Caco-2 (cell line): ENCODE measurements around the gene ZNF606. TPM values are rescaled to one million over a fixed set of nuclear protein-coding genes. Genes with fewer than 3 reads are reported as not detected.

ENCODE experiments used
- BruUV-seq: library from RNA; stranded (reverse); fragments of 400-500 nt; replicated peaks from 2 replicates; lab custom pipeline; 2021; lab: Mats Ljungman, UMichigan
- CTCF ChIA-PET: fragments of 300-600 bp; sonication (Branson Sonifier 250); formaldehyde crosslinking; loops from one replicate; lab custom pipeline; 2022; ENCODE audit warnings: antibody characterized with exemption; lab: Charles Lee
- POLR2A ChIA-PET: fragments of 300-600 bp; sonication (Branson Sonifier 250); formaldehyde crosslinking; loops from one replicate; lab custom pipeline; 2022; ENCODE audit warnings: antibody characterized with exemption; lab: Charles Lee
- DNase-seq, 2 experiments: peaks; one replicate each; pipeline versions ENCODE4 v3.0.0 to v3.0.0-alpha.2; 2020 to 2022
- H3K27me3 ChIP-seq: replicated peaks from 2 replicates; pipeline ENCODE4 v1.6.0; 2011; ENCODE audit warnings: low read length; ENCODE audit not compliant: control insufficient read depth, insufficient read depth
- H3K36me3 ChIP-seq: 2 replicates; pipeline ENCODE4 v1.5.1; 2011; ENCODE audit warnings: low read length; ENCODE audit not compliant: control insufficient read depth, insufficient read depth
- H3K4me1 ChIP-seq: fragments of 250-450 bp; sonication (Bioruptor Pico); 2 replicates; pipeline ENCODE4 v1.5.1; 2020; ENCODE audit warnings: mild to moderate bottlenecking
- H3K4me3 ChIP-seq: 2 replicates; pipeline ENCODE4 v1.5.1; 2011; ENCODE audit warnings: low read depth, mild to moderate bottlenecking, control low read depth, low read length
- H3K9me3 ChIP-seq: fragments of 250-450 bp; sonication (Bioruptor Pico); 2 replicates; pipeline ENCODE4 v1.5.1; 2020; ENCODE audit warnings: mild to moderate bottlenecking, moderate library complexity
- H3K27ac Mint-ChIP-seq: one replicate; pipeline ENCODE4 v1.8.0; 2022; ENCODE audit warnings: mixed read lengths; ENCODE audit not compliant: unreplicated experiment
- H3K27me3 Mint-ChIP-seq: one replicate; pipeline ENCODE4 v1.8.0; 2022; ENCODE audit warnings: mixed read lengths; ENCODE audit not compliant: insufficient read depth, unreplicated experiment
- H3K36me3 Mint-ChIP-seq: one replicate; pipeline ENCODE4 v1.8.0; 2022; ENCODE audit warnings: mild to moderate bottlenecking, mixed read lengths; ENCODE audit not compliant: insufficient read depth, unreplicated experiment
- H3K4me1 Mint-ChIP-seq: one replicate; pipeline ENCODE4 v1.8.0; 2022; ENCODE audit warnings: low read depth, mixed read lengths; ENCODE audit not compliant: unreplicated experiment
- H3K4me3 Mint-ChIP-seq: one replicate; pipeline ENCODE4 v1.8.0; 2022; ENCODE audit warnings: mild to moderate bottlenecking, moderate library complexity, mixed read lengths; ENCODE audit not compliant: unreplicated experiment
- H3K9me3 Mint-ChIP-seq: one replicate; pipeline ENCODE4 v1.8.0; 2022; ENCODE audit warnings: mixed read lengths; ENCODE audit not compliant: unreplicated experiment
- CTCF ChIP-seq, 2 experiments: fragments of 200-600 bp in 1 of 2; IDR thresholded peaks; 1 replicate in 1 of 2; 2 replicates in 1 of 2; pipeline versions ENCODE4 v1.5.1 to v1.8.0; 2011 to 2022; ENCODE audit warnings: antibody characterized with exemption in 1 of 2, control low read depth in 1 of 2, inconsistent platforms in 1 of 2, low read depth in 1 of 2, low read length in 1 of 2, mild to moderate bottlenecking in 1 of 2, moderate library complexity in 1 of 2; ENCODE audit not compliant: insufficient read depth in 1 of 2, severe bottlenecking in 1 of 2, unreplicated experiment in 1 of 2
- intact Hi-C: fragments of 100-400 bp; cut with micrococcal nuclease; formaldehyde crosslinking; loops from one replicate; pipeline ENCODE4 v1.10.0; 2022; ENCODE audit not compliant: unreplicated experiment
- total RNA-seq: library from RNA; stranded (reverse); gene quantifications from 2 replicates; pipeline ENCODE4 v1.2.3, GENCODE V29; 2022

Gene ZNF606
- total RNA-seq, 1 experiment from 2014 or later: 13.0 TPM

DNA sequence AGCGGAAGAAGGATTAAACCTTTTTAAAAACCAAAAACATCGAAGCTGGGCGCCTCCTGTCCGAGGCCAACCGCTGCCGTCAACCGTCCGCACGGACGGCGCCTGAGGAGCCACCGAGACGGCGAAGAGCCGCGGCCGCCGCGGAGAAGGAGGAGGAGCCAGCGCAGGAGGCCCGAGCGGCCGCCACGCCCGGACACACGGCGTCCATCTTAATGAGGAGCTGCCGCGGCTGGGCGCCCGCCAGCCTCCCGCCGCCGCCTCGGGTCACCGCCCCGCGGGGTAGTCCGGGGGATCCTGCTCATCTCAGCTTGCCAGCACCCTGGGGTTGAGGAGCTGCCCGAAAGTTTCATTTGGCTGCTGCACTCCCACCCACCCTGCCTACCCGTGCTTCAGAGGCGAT, 41.8 kb upstream of the ZNF606 start:
- no TSS peak for BruUV-seq
- H3K27me3 Mint-ChIP-seq: no peaks in the 10 kb centered on the region
- intact Hi-C loops: no loop called here
- no peak overlapping the region for H3K4me3 ChIP-seq
- no peaks in the 10 kb centered on the region for H3K36me3 Mint-ChIP-seq
- H3K9me3 Mint-ChIP-seq: peaks cover 29% of the 10 kb centered on the region
- H3K4me1 ChIP-seq: no peaks in the 10 kb centered on the region
- ChIA-PET POLR2A (no interaction called here), CTCF (no interaction called here)
- H3K27me3 ChIP-seq: no peaks in the 10 kb centered on the region
- TF ChIP-seq CTCF (IDR thresholded peaks at IDR 0.05; ENCODE audit: insufficient read depth in 1 of 2, low read depth in 1 of 2, low read length in 1 of 2, severe bottlenecking in 1 of 2, unreplicated experiment in 1 of 2): no peak
- no peak overlapping the region for H3K27ac Mint-ChIP-seq
- no peak overlapping the region for H3K4me3 Mint-ChIP-seq
- DNase-seq: no peak
- no peaks in the 10 kb centered on the region for H3K36me3 ChIP-seq
- H3K9me3 ChIP-seq: peaks cover 27% of the 10 kb centered on the region
- H3K4me1 Mint-ChIP-seq: no peaks in the 10 kb centered on the region

DNA sequence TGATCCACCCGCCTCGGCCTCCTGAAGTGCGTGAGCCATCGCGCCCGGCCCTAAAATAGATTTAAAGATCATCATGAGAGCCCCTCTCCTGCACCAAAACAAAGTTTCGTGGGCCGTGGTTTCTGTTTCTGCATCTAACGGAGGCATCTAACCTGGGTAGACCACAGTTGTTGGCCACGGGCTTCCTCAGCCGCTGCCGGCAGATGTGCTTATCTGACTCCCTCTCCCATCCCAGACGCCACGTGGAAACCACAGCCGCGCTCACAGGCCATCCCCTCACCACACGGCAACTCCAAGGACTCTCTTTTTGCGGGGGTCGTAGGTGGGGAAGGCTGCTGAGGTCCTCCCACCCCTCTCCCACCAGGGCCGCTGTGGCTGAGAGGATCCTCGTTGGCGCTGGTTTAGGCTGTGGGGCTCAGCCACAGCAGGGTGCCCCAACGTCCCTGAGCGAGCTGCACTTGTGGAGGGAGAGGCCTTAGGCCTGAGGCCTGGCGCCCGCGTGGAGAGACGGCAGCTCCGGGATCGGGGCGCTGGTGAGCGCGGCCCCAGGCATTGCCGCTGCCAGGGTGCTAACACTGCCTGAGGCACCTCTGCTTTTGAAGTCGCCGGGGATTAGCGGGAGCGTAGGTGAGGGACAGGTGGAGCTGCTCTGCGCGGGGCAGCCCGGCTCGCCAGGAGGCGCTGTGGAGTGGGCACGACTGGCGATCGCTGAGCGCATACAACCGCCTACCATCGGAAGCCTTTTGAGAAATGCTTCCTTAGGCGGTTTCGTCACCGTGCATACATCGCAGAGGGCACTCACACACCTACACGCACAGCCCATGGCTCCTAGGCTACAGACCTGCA, 40.1 kb upstream of the ZNF606 start:
- no peak for DNase-seq
- H3K27me3 ChIP-seq: no peaks in the 10 kb centered on the region
- Mint-ChIP-seq H3K36me3 (no peaks in the 10 kb centered on the region), H3K4me1 (no peaks in the 10 kb centered on the region), H3K27ac (no peak overlapping the region), H3K9me3 (peaks cover 31% of the 10 kb centered on the region), H3K27me3 (no peaks in the 10 kb centered on the region), H3K4me3 (no peak overlapping the region)
- H3K9me3 ChIP-seq: peaks cover 28% of the 10 kb centered on the region
- TF ChIP-seq CTCF (IDR thresholded peaks at IDR 0.05; ENCODE audit: insufficient read depth in 1 of 2, low read depth in 1 of 2, low read length in 1 of 2, severe bottlenecking in 1 of 2, unreplicated experiment in 1 of 2): no peak
- H3K4me3 ChIP-seq: no peak overlapping the region
- intact Hi-C loops: no loop called here
- POLR2A ChIA-PET: no interaction called here
- BruUV-seq: no TSS peak
- no peaks in the 10 kb centered on the region for H3K36me3 ChIP-seq
- no peaks in the 10 kb centered on the region for H3K4me1 ChIP-seq
- CTCF ChIA-PET: no interaction called here

GRCh38 chr19:58040751-58041525, 38.3 kb upstream of the ZNF606 start:
- H3K9me3 ChIP-seq: peaks cover 28% of the 10 kb centered on the region
- no peak for TF ChIP-seq CTCF (IDR thresholded peaks at IDR 0.05; ENCODE audit: insufficient read depth in 1 of 2, low read depth in 1 of 2, low read length in 1 of 2, severe bottlenecking in 1 of 2, unreplicated experiment in 1 of 2)
- ChIA-PET CTCF (no interaction called here), POLR2A (no interaction called here)
- H3K4me3 ChIP-seq: no peak overlapping the region
- H3K4me1 Mint-ChIP-seq: no peaks in the 10 kb centered on the region
- H3K4me1 ChIP-seq: no peaks in the 10 kb centered on the region
- no peak for DNase-seq
- H3K36me3 ChIP-seq: no peaks in the 10 kb centered on the region
- peaks cover 36% of the 10 kb centered on the region for H3K9me3 Mint-ChIP-seq
- no peak overlapping the region for H3K27ac Mint-ChIP-seq
- H3K27me3 ChIP-seq: no peaks in the 10 kb centered on the region
- no peak overlapping the region for H3K4me3 Mint-ChIP-seq
- no peaks in the 10 kb centered on the region for H3K36me3 Mint-ChIP-seq
- intact Hi-C loops: no loop called here
- H3K27me3 Mint-ChIP-seq: no peaks in the 10 kb centered on the region
- no TSS peak for BruUV-seq
